Epithelial cell of proximal tubule (primary cell): ENCODE measurements around the gene BOLA2. TPM values are rescaled to one million over a fixed set of nuclear protein-coding genes. Genes with fewer than 3 reads are reported as not detected.

ENCODE experiments used
- total RNA-seq: library from RNA; depleted of rRNA; stranded (reverse); fragments of >200 nt; gene quantifications from 2 replicates; pipeline ENCODE4 v1.2.3, GENCODE V29; 2015

Gene BOLA2
- total RNA-seq, 1 donor from 2014 or later = 29.8 TPM

Other genes with a start within 250 kb of the BOLA2 start
- gene NPIPB11, start 47.6 kb downstream of the BOLA2 start, total RNA-seq = 0.43 and 0.75 TPM in 2 replicates
- gene SLX1B, start 182 bp upstream of the BOLA2 start, total RNA-seq = 51.7 and 79.1 TPM in 2 replicates
- 2.2 and 2.9 TPM in 2 replicates for gene SULT1A4, start 5.6 kb upstream of the BOLA2 start, total RNA-seq
- 2.3 and 9.5 TPM in 2 replicates for gene NPIPB12, start 52.1 kb upstream of the BOLA2 start, total RNA-seq
- gene SPN, start 208.9 kb upstream of the BOLA2 start, total RNA-seq = 0.43 TPM in 1 of 2 replicates, not detected in the other
- 89.9 and 148 TPM in 2 replicates for gene QPRT, start 224.8 kb upstream of the BOLA2 start, total RNA-seq